RWPE1 (cell line): ENCODE measurements around the gene KL.

Experiments
- CTCF ChIA-PET: fragments of 350-600 bp; sonication (Branson Sonifier 250); formaldehyde crosslinking; extraction: SDS; loops from one replicate; lab custom pipeline; 2021; lab: Yijun Ruan, JAX
- POLR2A ChIA-PET: fragments of 400-600 bp; formaldehyde crosslinking; extraction: SDS; loops from one replicate; lab custom pipeline; 2020; ENCODE audit warnings: antibody characterized with exemption; ENCODE audit not compliant: low non-redundant PET; lab: Yijun Ruan, JAX
- DNase-seq: peaks from one replicate; pipeline ENCODE4 v3.0.0; 2012; ENCODE audit warnings: low spot score
- H3K27ac ChIP-seq: fragments of 450-650 bp; 2 replicates; pipeline ENCODE4 v1.5.1; 2017
- TF ChIP-seq, protein P1 (sequence below): fragments of 450-650 bp; conservative IDR thresholded peaks from 2 replicates; pipeline ENCODE4 v1.5.1; 2017; ENCODE audit warnings: low read depth, mild to moderate bottlenecking

The KL gene

DNA sequence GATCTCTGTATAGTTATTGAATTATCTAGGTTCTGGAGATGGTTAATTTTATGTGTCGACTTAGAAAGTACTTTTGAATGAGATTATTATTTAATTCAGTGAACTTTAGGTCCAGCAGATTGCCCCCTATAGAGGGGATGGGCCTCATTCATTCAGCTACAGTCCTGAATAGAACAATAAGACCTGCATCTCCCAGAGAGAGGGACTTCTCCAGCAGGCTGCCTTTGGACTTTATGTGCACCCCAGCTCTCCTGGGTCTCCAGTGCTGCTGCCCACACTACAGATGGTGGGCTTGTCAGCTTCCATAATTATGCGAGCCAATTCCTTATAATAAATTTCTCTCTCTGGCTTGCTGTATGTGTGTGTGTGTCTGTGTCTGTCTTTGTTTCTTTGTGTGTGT, 39.3 kb upstream of the KL start:
- TF ChIP-seq, protein P1, sequence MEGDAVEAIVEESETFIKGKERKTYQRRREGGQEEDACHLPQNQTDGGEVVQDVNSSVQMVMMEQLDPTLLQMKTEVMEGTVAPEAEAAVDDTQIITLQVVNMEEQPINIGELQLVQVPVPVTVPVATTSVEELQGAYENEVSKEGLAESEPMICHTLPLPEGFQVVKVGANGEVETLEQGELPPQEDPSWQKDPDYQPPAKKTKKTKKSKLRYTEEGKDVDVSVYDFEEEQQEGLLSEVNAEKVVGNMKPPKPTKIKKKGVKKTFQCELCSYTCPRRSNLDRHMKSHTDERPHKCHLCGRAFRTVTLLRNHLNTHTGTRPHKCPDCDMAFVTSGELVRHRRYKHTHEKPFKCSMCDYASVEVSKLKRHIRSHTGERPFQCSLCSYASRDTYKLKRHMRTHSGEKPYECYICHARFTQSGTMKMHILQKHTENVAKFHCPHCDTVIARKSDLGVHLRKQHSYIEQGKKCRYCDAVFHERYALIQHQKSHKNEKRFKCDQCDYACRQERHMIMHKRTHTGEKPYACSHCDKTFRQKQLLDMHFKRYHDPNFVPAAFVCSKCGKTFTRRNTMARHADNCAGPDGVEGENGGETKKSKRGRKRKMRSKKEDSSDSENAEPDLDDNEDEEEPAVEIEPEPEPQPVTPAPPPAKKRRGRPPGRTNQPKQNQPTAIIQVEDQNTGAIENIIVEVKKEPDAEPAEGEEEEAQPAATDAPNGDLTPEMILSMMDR = no peak
- ChIA-PET POLR2A (no interaction called here), CTCF (no interaction called here)
- DNase-seq = no peak
- H3K27ac ChIP-seq = no peak overlapping the region

DNA sequence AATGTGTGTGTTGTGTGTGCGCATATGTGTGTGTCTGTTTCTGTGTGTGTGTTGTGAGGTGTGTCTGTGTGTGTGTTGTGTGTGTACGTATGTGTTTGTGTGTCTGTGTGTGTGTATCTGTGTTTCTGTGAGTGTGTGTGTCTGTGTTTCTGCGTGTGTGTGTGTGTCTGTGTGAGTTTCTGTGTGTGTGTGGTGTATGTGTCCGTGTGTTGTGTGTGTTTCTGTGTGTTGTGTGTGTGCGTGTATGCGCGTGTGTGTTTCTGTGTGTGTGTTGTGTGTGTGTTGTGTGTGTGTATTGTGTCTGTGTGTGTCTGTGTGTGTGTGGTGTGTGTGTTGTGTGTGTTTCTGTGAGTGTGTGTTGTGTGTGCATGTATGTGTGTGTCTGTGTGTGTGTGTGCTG, 38.9 kb upstream of the KL start:
- TF ChIP-seq, protein P1 = no peak
- POLR2A ChIA-PET = no interaction called here
- DNase-seq = no peak
- no peak overlapping the region for H3K27ac ChIP-seq
- CTCF ChIA-PET = no interaction called here

DNA sequence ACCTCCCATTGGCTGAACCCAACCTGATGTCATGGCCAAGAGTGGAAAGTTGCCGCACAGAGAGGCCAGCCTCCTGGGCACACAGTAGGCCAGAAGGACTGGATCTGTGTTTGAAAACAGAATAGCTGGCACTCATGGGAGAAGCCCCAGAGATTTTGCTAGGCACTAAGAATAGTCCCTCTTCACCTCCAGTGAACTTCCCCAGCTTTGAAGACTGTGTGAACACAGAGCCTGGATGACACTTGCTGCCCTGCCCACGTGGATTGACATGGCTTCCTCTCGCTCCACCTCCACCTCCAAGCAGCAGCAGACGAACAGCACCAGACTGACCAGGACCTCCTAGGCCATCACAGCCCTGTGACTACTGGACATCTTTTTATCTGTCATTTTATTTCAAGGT, 37.9 kb upstream of the KL start:
- DNase-seq = no peak
- TF ChIP-seq, protein P1 = no peak
- no peak overlapping the region for H3K27ac ChIP-seq
- POLR2A ChIA-PET = no interaction called here
- CTCF ChIA-PET = no interaction called here

DNA sequence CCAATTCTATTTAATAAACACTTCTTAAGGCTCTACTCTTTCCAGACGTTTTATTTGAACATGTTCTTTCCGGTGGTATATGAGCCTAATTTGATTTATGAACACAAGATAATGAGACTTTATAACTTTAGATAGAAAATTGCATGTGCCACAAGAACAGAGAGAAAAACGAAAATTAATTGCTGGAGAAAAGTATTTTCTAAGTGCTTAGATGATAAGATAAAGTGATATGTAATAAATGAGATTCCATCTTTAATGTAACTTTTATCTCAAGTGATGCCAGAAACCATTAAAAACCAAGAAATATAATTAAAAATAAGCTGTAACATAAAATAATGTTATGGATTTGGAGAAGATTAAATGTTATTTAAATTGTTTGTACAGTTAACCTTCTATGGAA, 33.2 kb upstream of the KL start:
- CTCF ChIA-PET = no interaction called here
- POLR2A ChIA-PET = no interaction called here
- no peak overlapping the region for H3K27ac ChIP-seq
- no peak for DNase-seq
- TF ChIP-seq, protein P1 = no peak

DNA sequence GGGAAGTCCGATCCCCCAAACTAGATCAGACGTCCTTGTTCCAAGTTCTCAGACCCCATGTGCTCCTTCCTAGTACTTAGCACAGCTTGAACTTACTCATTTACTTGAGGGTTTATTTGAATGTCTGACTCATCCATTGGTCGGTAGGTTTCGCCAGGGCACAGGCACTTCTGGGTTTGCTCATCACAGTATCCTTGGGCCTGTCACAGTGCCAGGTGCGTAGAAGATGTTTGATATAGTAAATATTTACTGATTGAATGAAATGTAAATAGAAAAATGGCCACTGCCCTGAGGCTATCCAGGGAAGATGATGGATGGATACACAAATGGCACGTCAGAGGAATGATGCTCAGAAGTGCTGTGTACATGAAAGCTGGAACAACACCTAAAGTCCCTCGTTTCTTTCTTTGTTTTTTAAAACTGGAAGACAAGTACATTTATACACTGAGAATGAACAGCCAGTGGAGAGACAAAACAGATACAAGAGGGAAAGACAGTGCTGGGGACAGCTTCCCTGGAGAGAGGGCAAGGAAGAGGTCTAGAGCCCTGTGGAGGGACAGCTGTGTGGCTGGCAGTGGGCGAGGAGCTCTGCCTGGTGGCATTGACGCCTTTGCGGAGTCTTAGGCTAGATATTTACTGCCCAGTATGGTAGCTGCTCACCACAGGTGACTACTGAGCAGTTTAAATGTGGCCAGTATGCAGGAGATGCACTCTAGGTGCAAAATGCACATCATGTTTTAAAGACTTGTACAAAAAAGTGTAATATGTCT, 31.2 kb upstream of the KL start:
- ChIA-PET CTCF (no interaction called here), POLR2A (no interaction called here)
- H3K27ac ChIP-seq = no peak overlapping the region
- peak; percentile 26 for DNase-seq
- TF ChIP-seq, protein P1 = no peak

DNA sequence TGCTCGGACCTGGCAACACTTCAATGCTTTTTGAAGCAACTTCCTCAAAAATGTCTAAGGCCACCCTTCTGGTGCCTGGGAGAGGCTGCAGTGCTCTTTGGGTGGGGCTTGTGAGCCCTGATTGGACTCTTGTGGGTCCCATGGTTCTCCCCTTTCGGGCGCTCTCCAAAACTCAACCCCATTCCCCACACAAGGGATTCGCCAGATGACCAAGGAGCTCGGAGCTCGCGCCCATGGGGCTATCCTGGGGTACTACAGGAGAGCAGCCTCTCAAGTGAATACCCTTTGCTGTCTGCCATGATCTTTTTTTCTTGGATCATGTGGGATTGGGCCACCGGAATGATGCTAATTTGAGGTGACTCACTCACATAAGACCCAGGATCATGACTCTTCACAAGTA, 29.7 kb upstream of the KL start:
- no peak for DNase-seq
- no peak overlapping the region for H3K27ac ChIP-seq
- POLR2A ChIA-PET = interaction anchor here (0.5 kb wide), 1 partner anchor 248 kb away, joined by 4 read pairs; no protein-coding TSS in a partner anchor
- CTCF ChIA-PET = no interaction called here
- TF ChIP-seq, protein P1 = no peak
